Liver (tissue), 9 donors: Measurements from ENCODE around the gene ERFL. TPM values are rescaled to one million over a fixed set of nuclear protein-coding genes. Genes with fewer than 3 reads are reported as not detected.

Source experiments
- DNase-seq: peaks from one replicate; pipeline ENCODE4 v3.0.0-alpha.2; 2017; ENCODE audit warnings: low spot score
- H3K27ac ChIP-seq, 2 donors: one replicate each; pipeline ENCODE4 v1.7.0; 2013; ENCODE audit warnings: inconsistent platforms in 2 of 2, low read length in 2 of 2, control low read depth in 1 of 2, low read depth in 1 of 2, mild to moderate bottlenecking in 1 of 2
- H3K27me3 ChIP-seq, 4 donors: one replicate each; pipeline versions ENCODE4 v1.6.1 to v1.7.0; 2013; ENCODE audit warnings: low read length in 3 of 4, inconsistent platforms in 1 of 4, mild to moderate bottlenecking in 1 of 4, moderate library complexity in 1 of 4; ENCODE audit not compliant: control insufficient read depth in 4 of 4, insufficient read depth in 4 of 4
- H3K36me3 ChIP-seq, 4 donors: one replicate each; pipeline versions ENCODE4 v1.6.1 to v1.7.0; 2013; ENCODE audit warnings: low read length in 3 of 4, mild to moderate bottlenecking in 3 of 4, low read depth in 1 of 4, moderate library complexity in 1 of 4; ENCODE audit not compliant: control insufficient read depth in 4 of 4, insufficient read depth in 3 of 4
- H3K4me1 ChIP-seq, 4 donors: one replicate each; pipeline versions ENCODE4 v1.6.1 to v1.7.0; 2013; ENCODE audit warnings: low read length in 3 of 4, mild to moderate bottlenecking in 3 of 4, moderate library complexity in 1 of 4; ENCODE audit not compliant: control insufficient read depth in 4 of 4, insufficient read depth in 4 of 4
- H3K4me3 ChIP-seq, 3 donors: one replicate each; pipeline versions ENCODE4 v1.6.1 to v1.7.0; 2013; ENCODE audit warnings: low read length in 3 of 3, control low read depth in 1 of 3, low read depth in 1 of 3, mild to moderate bottlenecking in 1 of 3
- H3K9ac ChIP-seq, 2 donors: one replicate each; pipeline ENCODE4 v1.7.0; 2013; ENCODE audit warnings: low read length in 2 of 2, mild to moderate bottlenecking in 2 of 2, moderate library complexity in 2 of 2, control low read depth in 1 of 2, low read depth in 1 of 2
- H3K9me3 ChIP-seq, 4 donors: one replicate each; pipeline versions ENCODE4 v1.6.1 to v1.7.0; 2013; ENCODE audit warnings: low read length in 3 of 4; ENCODE audit not compliant: control insufficient read depth in 4 of 4
- ATF3 ChIP-seq: IDR thresholded peaks from 2 replicates; pipeline ENCODE4 v1.6.1; 2016; ENCODE audit warnings: antibody characterized with exemption
- CTCF ChIP-seq: fragments of 150-350 bp; IDR thresholded peaks from 2 replicates; pipeline ENCODE4 v1.5.1; 2017; ENCODE audit warnings: improper control_type of control experiment, low read depth, low read length; ENCODE audit not compliant: missing input control
- FOXA1 ChIP-seq: IDR thresholded peaks from 2 replicates; pipeline ENCODE4 v1.6.1; 2016; ENCODE audit warnings: antibody characterized with exemption
- FOXA2 ChIP-seq: IDR thresholded peaks from 2 replicates; pipeline ENCODE4 v1.6.1; 2016; ENCODE audit warnings: antibody characterized with exemption
- GABPA ChIP-seq, 2 donors: IDR thresholded peaks in 1 of 2; conservative IDR thresholded peaks in 1 of 2; 2 replicates each; pipeline ENCODE4 v1.6.1; 2016; ENCODE audit warnings: antibody characterized with exemption in 2 of 2, mild to moderate bottlenecking in 1 of 2, moderate library complexity in 1 of 2
- HNF4A ChIP-seq, 2 donors: conservative IDR thresholded peaks; 2 replicates each; pipeline ENCODE4 v1.6.1; 2016; ENCODE audit warnings: antibody characterized with exemption in 2 of 2, mild to moderate bottlenecking in 2 of 2
- HNF4G ChIP-seq: IDR thresholded peaks from 2 replicates; pipeline ENCODE4 v1.6.1; 2016; ENCODE audit warnings: antibody characterized with exemption
- JUND ChIP-seq, 2 donors: IDR thresholded peaks; 2 replicates each; pipeline ENCODE4 v1.6.1; 2016; ENCODE audit warnings: antibody characterized with exemption in 2 of 2
- MAX ChIP-seq: IDR thresholded peaks from 2 replicates; pipeline ENCODE4 v1.6.1; 2016; ENCODE audit warnings: antibody characterized with exemption
- NR2F2 ChIP-seq: IDR thresholded peaks from 2 replicates; pipeline ENCODE4 v1.6.1; 2016; ENCODE audit warnings: antibody characterized with exemption
- RAD21 ChIP-seq, 2 donors: IDR thresholded peaks; 2 replicates each; pipeline ENCODE4 v1.6.1; 2016; ENCODE audit warnings: antibody characterized with exemption in 2 of 2, mild to moderate bottlenecking in 2 of 2
- REST ChIP-seq: IDR thresholded peaks from 2 replicates; pipeline ENCODE4 v1.6.1; 2016; ENCODE audit warnings: antibody characterized with exemption, mild to moderate bottlenecking
- RXRA ChIP-seq, 2 donors: IDR thresholded peaks; 2 replicates each; pipeline ENCODE4 v1.6.1; 2017 to 2018; ENCODE audit warnings: antibody characterized with exemption in 2 of 2, mild to moderate bottlenecking in 1 of 2
- SP1 ChIP-seq: IDR thresholded peaks from 2 replicates; pipeline ENCODE4 v1.6.1; 2018; ENCODE audit warnings: antibody characterized with exemption, mild to moderate bottlenecking
- TAF1 ChIP-seq: conservative IDR thresholded peaks from 2 replicates; pipeline ENCODE4 v1.6.1; 2016; ENCODE audit warnings: antibody characterized with exemption, mild to moderate bottlenecking
- YY1 ChIP-seq: IDR thresholded peaks from 2 replicates; pipeline ENCODE4 v1.6.1; 2016; ENCODE audit warnings: antibody characterized with exemption, mild to moderate bottlenecking
- ZBTB33 ChIP-seq: IDR thresholded peaks from 2 replicates; pipeline ENCODE4 v1.6.1; 2016; ENCODE audit warnings: antibody characterized with exemption
- WGBS: extraction: QIAGEN DNeasy Blood & Tissue Kit; methylation state at CpG from one replicate; pipeline ENCODE4 v1.1.7; 2013; 5-methylcytosine and 5-hydroxymethylcytosine counted together
- polyA plus RNA-seq, 2 donors: library from polyadenylated mRNA; stranded (reverse) in 1 of 2; unstranded in 1 of 2; fragments of 200-250 nt in 1 of 2; fragments of >200 nt in 1 of 2; fragmentation: Nextera tagmentation in 1 of 2; extraction: Ambion mirVana in 1 of 2; gene quantifications; one replicate each; pipeline versions ENCODE4 v1.2.1 to v1.2.3, GENCODE V29; 2013 to 2015
- total RNA-seq, 2 donors: library from RNA; depleted of rRNA; stranded (reverse); fragments of >200 nt; gene quantifications; one replicate each; pipeline ENCODE4 v1.2.3, GENCODE V29; 2014
- donor health status: healthy.
- donor health status: healthy.
- donor health status: healthy.
- donor health status: healthy.
- donor health status: healthy.

Gene ERFL
- total and polyA plus RNA-seq, 4 donors = not detected

GRCh38 chr19:41880329-41880708 is 47.9 kb downstream of the ERFL start:
- H3K9ac ChIP-seq = no peak overlapping the region
- no peak overlapping the region for H3K4me3 ChIP-seq
- H3K36me3 ChIP-seq = no peaks in the 10 kb centered on the region
- DNase-seq = no peak
- no peaks in the 10 kb centered on the region for H3K9me3 ChIP-seq
- H3K4me1 ChIP-seq = peaks cover 0 to 22% (median 11%) of the 10 kb centered on the region in 4 donors
- H3K27me3 ChIP-seq = no peaks in the 10 kb centered on the region
- H3K27ac ChIP-seq = no peak overlapping the region
- 81% methylated on average over 5 of the region's 5 CpGs for WGBS
- TF ChIP-seq ZBTB33 (no peak), GABPA (IDR thresholded peaks at IDR 0.05 in 1 of 2, conservative IDR thresholded peaks at IDR 0.05 in 1 of 2) (no peak), RAD21 (IDR thresholded peaks at IDR 0.05) (no peak), HNF4G (no peak), ATF3 (no peak), YY1 (no peak), TAF1 (no peak), FOXA2 (no peak), NR2F2 (no peak), MAX (no peak), SP1 (no peak), REST (no peak), RXRA (IDR thresholded peaks at IDR 0.05) (no peak), FOXA1 (no peak), HNF4A (conservative IDR thresholded peaks at IDR 0.05) (no peak), JUND (IDR thresholded peaks at IDR 0.05) (no peak), CTCF (no peak)
